ENCODE measurements around the gene ZNF839. TPM values are rescaled to one million over a fixed set of nuclear protein-coding genes. Genes with fewer than 3 reads are reported as not detected.
"Not testable (repeated sequence)": the region's sequence is repeated elsewhere in the genome, so short reads cannot be mapped to it uniquely, and the experiment has no call there.

ZNF839 gene
- total and polyA plus RNA-seq, 2 of the 4 experiments (the other 2 are of a cell fraction): 5.7 to 10.7 TPM

DNA sequence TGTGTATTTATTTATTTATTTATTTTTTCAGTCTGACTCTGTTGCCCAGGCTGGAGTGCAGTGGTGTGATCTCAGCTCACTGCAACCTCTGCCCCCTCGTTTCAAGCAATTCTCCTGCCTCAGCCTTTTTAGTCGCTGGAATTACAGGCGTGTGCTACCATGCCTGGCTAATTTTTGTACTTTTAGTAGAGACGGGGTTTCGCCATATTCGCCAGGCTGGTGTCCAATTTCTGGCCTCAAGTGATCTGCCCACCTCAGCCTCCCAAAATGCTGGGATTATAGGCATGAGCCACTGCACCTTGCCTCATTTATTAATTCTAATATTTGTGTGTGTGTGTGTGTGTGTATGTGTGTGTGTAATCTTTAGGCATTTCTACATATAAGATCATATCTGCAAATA, 9.8 kb downstream of the ZNF839 start:
- H2BK120ac ChIP-seq (ENCODE audit: low read depth, low read length); H2AK5ac ChIP-seq (ENCODE audit: low read depth, low read length); BruUV-seq (replicated peaks); H2AFZ ChIP-seq (replicated peaks; ENCODE audit: low read length, poor library complexity); dilution Hi-C loops (cut with HindIII; ENCODE audit: low sequenced_read_pairs, unreplicated experiment); H4K91ac ChIP-seq (ENCODE audit: insufficient read depth, low read depth, low read length); DNase-seq; intact Hi-C loops (cut with micrococcal nuclease); H3K27ac ChIP-seq (ENCODE audit: insufficient read depth, low read length); H2AK9ac ChIP-seq (replicated peaks; ENCODE audit: low read depth, low read length, poor library complexity); H3K9ac ChIP-seq (ENCODE audit: low read depth, low read length); ATAC-seq (ENCODE audit: low read depth); H3K18ac ChIP-seq (ENCODE audit: low read depth, low read length); H3K4me2 ChIP-seq (ENCODE audit: low read depth, low read length); in situ Hi-C loops (cut with MboI; ENCODE audit: low sequenced_read_pairs); H3K9me3 ChIP-seq (ENCODE audit: control insufficient read depth, insufficient read depth, low read length); H3K4me1 ChIP-seq (ENCODE audit: control insufficient read depth, insufficient read depth, low read length); H3K79me1 ChIP-seq (ENCODE audit: low read depth in 1 of 2, low read length in 2 of 2); H2BK5ac ChIP-seq (ENCODE audit: low read depth, low read length, poor library complexity, severe bottlenecking); POLR2A ChIA-PET (ENCODE audit: unreplicated experiment); H3K4me3 ChIP-seq (ENCODE audit: insufficient read depth, low read depth, low read length); H4K5ac ChIP-seq (ENCODE audit: low read depth, low read length); H2BK15ac ChIP-seq (ENCODE audit: low read depth, low read length); H3K23ac ChIP-seq (ENCODE audit: low read depth, low read length); H2BK20ac ChIP-seq (ENCODE audit: low read depth, low read length); H3K14ac ChIP-seq (replicated peaks; ENCODE audit: low read depth, low read length); H4K20me1 ChIP-seq (ENCODE audit: insufficient read depth, low read length); H4K8ac ChIP-seq (ENCODE audit: low read depth in 2 of 2, low read length in 2 of 2); H3K27me3 ChIP-seq (ENCODE audit: control insufficient read depth, insufficient read depth, low read length); H3K56ac ChIP-seq (ENCODE audit: extremely low read depth, insufficient read depth, low read length); H3K9me1 ChIP-seq (ENCODE audit: insufficient read depth, low read length); CTCF ChIA-PET; H3K4ac ChIP-seq (ENCODE audit: low read depth, low read length): not testable (repeated sequence)
- H3K36me3 ChIP-seq (ENCODE audit: control insufficient read depth, insufficient read depth, low read length): peaks cover 13% of the 10 kb centered on the region; the same call in 1 of the 2 replicates
- WGBS, 2 experiments (ENCODE audit: extremely low coverage in 2 of 2, insufficient read length in 1 of 2): no CpG with 5 or more reads among the region's 6 CpGs

All from IMR-90 (cell line).